K562 (cell line): ENCODE results near the gene TXN2. TPM values are rescaled to one million over a fixed set of nuclear protein-coding genes. Genes with fewer than 3 reads are reported as not detected.
A peak's percentile ranks its signal among the peaks of the same experiment; 100 is the strongest.

Experiments
- BACH1 ChIP-seq: fragments of 200-800 bp; sonication (Bioruptor generic); IDR thresholded peaks from 2 replicates; pipeline ENCODE4 v1.6.1; 2016; ENCODE audit warnings: missing genetic modification characterization, missing compliant biosample characterization
- CBX5 ChIP-seq: IDR thresholded peaks from 2 replicates; pipeline ENCODE4 v1.6.1; 2014; ENCODE audit warnings: low read depth, borderline replicate concordance
- COPS2 ChIP-seq: fragments of 450-650 bp; conservative IDR thresholded peaks from 2 replicates; pipeline ENCODE4 v1.6.1; 2016; ENCODE audit warnings: mild to moderate bottlenecking, moderate library complexity
- GTF2F1 ChIP-seq: IDR thresholded peaks from 2 replicates; pipeline ENCODE4 v1.6.1; 2011; ENCODE audit warnings: low read depth, low read length, improper control_type of control experiment
- LEF1 ChIP-seq: fragments of 450-650 bp; IDR thresholded peaks from 2 replicates; pipeline ENCODE4 v1.6.1; 2016; ENCODE audit warnings: mild to moderate bottlenecking
- MLLT1 ChIP-seq, 2 experiments: fragments of 450-650 bp; IDR thresholded peaks; 2 replicates each; pipeline ENCODE4 v1.6.1; 2016
- MNT ChIP-seq, 2 experiments: fragments of 450-650 bp; conservative IDR thresholded peaks; 2 replicates each; pipeline ENCODE4 v1.6.1; 2017; ENCODE audit warnings: mild to moderate bottlenecking in 2 of 2, moderate library complexity in 2 of 2
- MYNN ChIP-seq, 2 experiments: sonication (generic); formaldehyde crosslinking in 1 of 2; IDR thresholded peaks; 2 replicates each; pipeline versions ENCODE4 v1.5.0 to v1.6.1; 2016 to 2020; ENCODE audit warnings: antibody characterized with exemption in 1 of 2, missing genetic modification reagents in 1 of 2
- POLR2AphosphoS5 ChIP-seq: IDR thresholded peaks from 2 replicates; pipeline ENCODE4 v1.6.1; 2011; ENCODE audit warnings: mild to moderate bottlenecking, low read depth, low read length, moderate library complexity; ENCODE audit not compliant: control insufficient read depth, insufficient read depth
- RBFOX2 ChIP-seq: fragments of 200-400 bp; formaldehyde crosslinking; IDR thresholded peaks from 2 replicates; pipeline ENCODE4 v1.6.1; 2017; ENCODE audit warnings: low read depth, mild to moderate bottlenecking, low read length, moderate library complexity
- RERE ChIP-seq: sonication (generic); formaldehyde crosslinking; IDR thresholded peaks from 2 replicates; pipeline ENCODE4 v1.8.0; 2023; ENCODE audit warnings: missing genetic modification reagents, mild to moderate bottlenecking, borderline replicate concordance
- SMARCC2 ChIP-seq: fragments of 450-650 bp; IDR thresholded peaks from 2 replicates; pipeline ENCODE4 v1.6.1; 2017; ENCODE audit warnings: antibody characterized with exemption, moderate library complexity, mild to moderate bottlenecking, low read depth
- TBL1XR1 ChIP-seq, 2 experiments: IDR thresholded peaks; 2 replicates each; pipeline ENCODE4 v1.6.1; 2012; ENCODE audit warnings: improper control_type of control experiment in 2 of 2, low read length in 2 of 2, mild to moderate bottlenecking in 1 of 2
- TFAP4 ChIP-seq: sonication (generic); formaldehyde crosslinking; IDR thresholded peaks from 2 replicates; pipeline ENCODE4 v1.8.0; 2022; ENCODE audit warnings: missing genetic modification reagents, mild to moderate bottlenecking, moderate library complexity, borderline replicate concordance
- ZNF785 ChIP-seq: fragments of 250-450 bp; sonication (Bioruptor Pico); IDR thresholded peaks from 2 replicates; pipeline ENCODE4 v1.4.0; 2020; ENCODE audit warnings: mild to moderate bottlenecking
- polyA plus RNA-seq, 8 experiments: library from polyadenylated mRNA; depleted of rRNA in 4 of 8; stranded (reverse) in 5 of 8; unstranded in 3 of 8; fragments of >200 nt; fragmentation: Nextera tagmentation in 2 of 8; fragmentation: Illumina TruSeq in 1 of 8; extraction: Ambion mirVana in 2 of 8; extraction: Trizol in 1 of 8; gene quantifications; 2 replicates each; pipeline versions ENCODE4 v1.2.1 to v1.2.3, GENCODE V29; 2011 to 2014; ENCODE audit warnings: inconsistent platforms in 1 of 8, missing spikeins in 1 of 8
- total RNA-seq, 7 experiments: library from RNA; depleted of rRNA in 6 of 7; stranded (reverse); fragments of >200 nt in 6 of 7; fragmentation: Illumina TruSeq in 2 of 7; extraction: Trizol in 2 of 7; gene quantifications; 2 replicates each; pipeline versions ENCODE4 v1.2.1 to v1.2.3, GENCODE V29; 2011 to 2021; ENCODE audit warnings: low replicate concordance in 1 of 7

TXN2 gene
- total and polyA plus RNA-seq, 9 of the 15 experiments (the other 6 are each of a cell fraction or from before 2014, with no cell fraction given): 48.5 to 399 (median 118) TPM

- TF ChIP-seq TBL1XR1 (IDR thresholded peaks at IDR 0.05; ENCODE audit: low read length in 2 of 2) (peak in 1 of 2 experiments; percentile 46; a peak in 2 of 4 replicates), CBX5 (no peak), MYNN (IDR thresholded peaks at IDR 0.05) (no peak), MYNN (CRISPR knock-in tag; IDR thresholded peaks at IDR 0.05) (no peak), ZNF785 (CRISPR knock-in tag) (no peak), LEF1 (peak; percentile 56; the same call in 1 of the 2 replicates), COPS2 (no peak), TFAP4 (CRISPR knock-in tag) (peak; percentile 94), RBFOX2 (0 out of 2 replicates have a peak, but pooled peaks have one; percentile 43), GTF2F1 (no peak), MLLT1 (IDR thresholded peaks at IDR 0.05) (peak in 1 of 2 experiments; percentile 92; a peak in 2 of 4 replicates), SMARCC2 (peak; percentile 51; the same call in 1 of the 2 replicates), MNT (conservative IDR thresholded peaks at IDR 0.05) (no peak), BACH1 (tag) (peak; percentile 43; the same call in 1 of the 2 replicates), POLR2AphosphoS5 (peak; percentile 36; the same call in 1 of the 2 replicates), RERE (CRISPR knock-in tag) (no peak)
These were observed 13.5 kb downstream of the TXN2 start (continued) for GRCh38 chr22:36467946-36468345.
